Measurements from ENCODE around the gene NGEF. TPM values are rescaled to one million over a fixed set of nuclear protein-coding genes. Genes with fewer than 3 reads are reported as not detected.

The NGEF gene
- total RNA-seq, 2 experiments from 2014 or later, result not detected

DNA sequence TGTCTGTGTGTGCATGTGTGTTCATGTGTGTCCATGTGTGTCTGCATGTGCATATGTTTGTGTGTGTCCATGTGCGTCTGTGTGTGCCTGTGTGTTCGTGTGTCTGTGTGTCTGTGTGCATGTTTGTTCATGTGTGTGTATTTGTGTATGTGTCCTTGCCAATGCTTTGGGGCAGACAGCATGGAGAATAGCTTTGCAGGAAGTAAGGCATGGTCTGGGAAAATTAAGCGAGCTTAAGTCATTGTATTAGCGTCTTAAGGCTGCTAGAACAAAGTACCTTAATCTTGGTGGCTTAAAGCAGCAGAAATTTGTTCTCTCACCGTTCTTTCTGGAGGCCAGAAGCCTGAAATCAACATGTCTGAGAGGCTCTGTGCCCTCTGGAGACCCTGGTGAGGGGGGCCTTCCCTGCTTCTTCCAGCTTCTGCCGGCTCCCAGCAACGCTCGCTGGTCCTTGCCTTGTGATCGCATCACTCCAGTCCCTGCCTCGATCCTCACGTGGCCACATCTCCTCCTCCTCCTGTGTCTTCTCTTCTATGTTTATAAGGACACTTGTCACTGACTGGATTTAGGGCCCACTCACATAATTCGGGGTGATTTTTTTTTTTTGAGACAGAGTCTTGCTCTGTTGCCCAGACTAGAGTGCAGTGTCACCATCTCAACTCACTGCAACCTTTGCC, 23.2 kb upstream of the NGEF start:
- Mint-ChIP-seq H3K27me3 (no peaks in the 10 kb centered on the region), H3K36me3 (ENCODE audit: low read depth) (no peaks in the 10 kb centered on the region), H3K4me1 (ENCODE audit: low read depth) (no peaks in the 10 kb centered on the region), H3K4me3 (no peak overlapping the region), H3K9me3 (no peaks in the 10 kb centered on the region), H3K27ac (no peak overlapping the region)
- DNase-seq (no peak), ATAC-seq (ENCODE audit: poor library complexity) (no peak)
- Histone ChIP-seq H3K27me3 (ENCODE audit: control insufficient read depth in 1 of 2, insufficient read depth in 2 of 2, low read length in 2 of 2) (no peaks in the 10 kb centered on the region), H3K36me3 (ENCODE audit: insufficient read depth, low read length) (no peaks in the 10 kb centered on the region), H3K9me3 (ENCODE audit: control insufficient read depth in 1 of 2, insufficient read depth in 1 of 2, low read length in 2 of 2) (peaks cover 0 to 2% of the 10 kb centered on the region in 2 experiments), H3K4me3 (ENCODE audit: low read length) (no peak overlapping the region), H3K4me1 (ENCODE audit: insufficient read depth, low read length) (no peaks in the 10 kb centered on the region), H3K27ac (ENCODE audit: low read depth in 1 of 2, low read length in 2 of 2) (no peak overlapping the region)
- intact Hi-C loops (cut with DNase I, micrococcal nuclease), result loop anchor here in 1 of 2 experiments (10.0 kb wide), 1 partner anchor 171 kb away; no protein-coding TSS in a partner anchor
- TF ChIP-seq, protein P1, sequence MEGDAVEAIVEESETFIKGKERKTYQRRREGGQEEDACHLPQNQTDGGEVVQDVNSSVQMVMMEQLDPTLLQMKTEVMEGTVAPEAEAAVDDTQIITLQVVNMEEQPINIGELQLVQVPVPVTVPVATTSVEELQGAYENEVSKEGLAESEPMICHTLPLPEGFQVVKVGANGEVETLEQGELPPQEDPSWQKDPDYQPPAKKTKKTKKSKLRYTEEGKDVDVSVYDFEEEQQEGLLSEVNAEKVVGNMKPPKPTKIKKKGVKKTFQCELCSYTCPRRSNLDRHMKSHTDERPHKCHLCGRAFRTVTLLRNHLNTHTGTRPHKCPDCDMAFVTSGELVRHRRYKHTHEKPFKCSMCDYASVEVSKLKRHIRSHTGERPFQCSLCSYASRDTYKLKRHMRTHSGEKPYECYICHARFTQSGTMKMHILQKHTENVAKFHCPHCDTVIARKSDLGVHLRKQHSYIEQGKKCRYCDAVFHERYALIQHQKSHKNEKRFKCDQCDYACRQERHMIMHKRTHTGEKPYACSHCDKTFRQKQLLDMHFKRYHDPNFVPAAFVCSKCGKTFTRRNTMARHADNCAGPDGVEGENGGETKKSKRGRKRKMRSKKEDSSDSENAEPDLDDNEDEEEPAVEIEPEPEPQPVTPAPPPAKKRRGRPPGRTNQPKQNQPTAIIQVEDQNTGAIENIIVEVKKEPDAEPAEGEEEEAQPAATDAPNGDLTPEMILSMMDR (IDR thresholded peaks at IDR 0.05), result no peak
- ChIA-PET POLR2A (no interaction called here), CTCF (no interaction called here)

GRCh38 chr2:233035426-233036161, 22.5 kb upstream of the NGEF start:
- peaks cover 0 to 3% of the 10 kb centered on the region in 2 experiments for H3K9me3 ChIP-seq (ENCODE audit: control insufficient read depth in 1 of 2, insufficient read depth in 1 of 2, low read length in 2 of 2)
- DNase-seq, result no peak
- no peak overlapping the region for H3K4me3 Mint-ChIP-seq
- H3K36me3 Mint-ChIP-seq (ENCODE audit: low read depth), result no peaks in the 10 kb centered on the region
- POLR2A ChIA-PET, result no interaction called here
- H3K27ac Mint-ChIP-seq, result no peak overlapping the region
- no peak overlapping the region for H3K27ac ChIP-seq (ENCODE audit: low read depth in 1 of 2, low read length in 2 of 2)
- CTCF ChIA-PET, result no interaction called here
- H3K4me3 ChIP-seq (ENCODE audit: low read length), result no peak overlapping the region
- no peaks in the 10 kb centered on the region for H3K4me1 Mint-ChIP-seq (ENCODE audit: low read depth)
- H3K36me3 ChIP-seq (ENCODE audit: insufficient read depth, low read length), result no peaks in the 10 kb centered on the region
- ATAC-seq (ENCODE audit: poor library complexity), result no peak
- no peaks in the 10 kb centered on the region for H3K9me3 Mint-ChIP-seq
- no peaks in the 10 kb centered on the region for H3K27me3 Mint-ChIP-seq
- TF ChIP-seq, protein P1 (IDR thresholded peaks at IDR 0.05), result no peak
- intact Hi-C loops (cut with DNase I, micrococcal nuclease), result loop anchor here in 1 of 2 experiments (10.0 kb wide), 1 partner anchor 171 kb away; no protein-coding TSS in a partner anchor
- no peaks in the 10 kb centered on the region for H3K4me1 ChIP-seq (ENCODE audit: insufficient read depth, low read length)
- no peaks in the 10 kb centered on the region for H3K27me3 ChIP-seq (ENCODE audit: control insufficient read depth in 1 of 2, insufficient read depth in 2 of 2, low read length in 2 of 2)

- Histone ChIP-seq H3K27me3 (ENCODE audit: control insufficient read depth in 1 of 2, insufficient read depth in 2 of 2, low read length in 2 of 2) (no peaks in the 10 kb centered on the region), H3K36me3 (ENCODE audit: insufficient read depth, low read length) (no peaks in the 10 kb centered on the region), H3K27ac (ENCODE audit: low read depth in 1 of 2, low read length in 2 of 2) (no peak overlapping the region), H3K4me3 (ENCODE audit: low read length) (no peak overlapping the region), H3K4me1 (ENCODE audit: insufficient read depth, low read length) (no peaks in the 10 kb centered on the region), H3K9me3 (ENCODE audit: control insufficient read depth in 1 of 2, insufficient read depth in 1 of 2, low read length in 2 of 2) (peaks cover 0 to 3% of the 10 kb centered on the region in 2 experiments)
- H3K27ac Mint-ChIP-seq, result no peak overlapping the region
- no peak overlapping the region for H3K4me3 Mint-ChIP-seq
- TF ChIP-seq, protein P1 (IDR thresholded peaks at IDR 0.05), result no peak
- intact Hi-C loops (cut with DNase I, micrococcal nuclease), result loop anchor here in 1 of 2 experiments (10.0 kb wide), 1 partner anchor 169 kb away; no protein-coding TSS in a partner anchor
- ChIA-PET POLR2A (no interaction called here), CTCF (no interaction called here)
- H3K36me3 Mint-ChIP-seq (ENCODE audit: low read depth), result no peaks in the 10 kb centered on the region
- DNase-seq (no peak), ATAC-seq (ENCODE audit: poor library complexity) (no peak)
- no peaks in the 10 kb centered on the region for H3K4me1 Mint-ChIP-seq (ENCODE audit: low read depth)
- no peaks in the 10 kb centered on the region for H3K27me3 Mint-ChIP-seq
- H3K9me3 Mint-ChIP-seq, result no peaks in the 10 kb centered on the region
These were observed 21.2 kb upstream of the NGEF start for GRCh38 chr2:233034091-233034882.

Measured in CD4-positive, alpha-beta T cell (primary cell).